IMR-90 (cell line): Measurements from ENCODE around the gene OR2T1. TPM values are rescaled to one million over a fixed set of nuclear protein-coding genes. Genes with fewer than 3 reads are reported as not detected.

Experiments used
- ATAC-seq: fragments of 200-7000 bp; cut with Tn5 transposase; 2 replicates; pipeline ENCODE4 v1.9.1; 2020; ENCODE audit warnings: low read depth, mild to moderate bottlenecking, moderate library complexity
- BruUV-seq: library from RNA; stranded (reverse); fragments of 400-500 nt; replicated peaks from 2 replicates; lab custom pipeline; 2021; lab: Mats Ljungman, UMichigan
- CTCF ChIA-PET: fragments of 300-600 bp; formaldehyde crosslinking; extraction: SDS; loops from one replicate; lab custom pipeline; 2021; ENCODE audit warnings: antibody characterized with exemption; lab: Yijun Ruan, JAX
- POLR2A ChIA-PET: fragments of 300-600 bp; sonication (Branson Sonifier 250); formaldehyde crosslinking; loops from one replicate; lab custom pipeline; 2022; ENCODE audit warnings: antibody characterized with exemption; ENCODE audit not compliant: unreplicated experiment; lab: Charles Lee
- DNase-seq: peaks from one replicate; pipeline ENCODE4 v3.0.0; 2013
- H2AFZ ChIP-seq: replicated peaks from 2 replicates; pipeline ENCODE3; 2013; ENCODE audit warnings: low read length, mild to moderate bottlenecking; ENCODE audit not compliant: poor library complexity
- H2AK5ac ChIP-seq: 2 replicates; pipeline ENCODE4 v1.6.1; 2013; ENCODE audit warnings: low read depth, low read length, inconsistent platforms
- H2AK9ac ChIP-seq: replicated peaks from 2 replicates; pipeline ENCODE3; 2013; ENCODE audit warnings: mild to moderate bottlenecking, low read depth, low read length, moderate library complexity; ENCODE audit not compliant: poor library complexity
- H2BK120ac ChIP-seq: 2 replicates; pipeline ENCODE4 v1.6.1; 2013; ENCODE audit warnings: low read depth, low read length, inconsistent platforms
- H2BK15ac ChIP-seq: 3 replicates; pipeline ENCODE4 v1.6.1; 2013; ENCODE audit warnings: low read depth, low read length, inconsistent platforms
- H2BK20ac ChIP-seq: 2 replicates; pipeline ENCODE4 v1.6.1; 2013; ENCODE audit warnings: low read depth, mild to moderate bottlenecking, inconsistent platforms, low read length, moderate library complexity
- H2BK5ac ChIP-seq: 2 replicates; pipeline ENCODE4 v1.6.1; 2013; ENCODE audit warnings: mild to moderate bottlenecking, low read depth, low read length, inconsistent platforms; ENCODE audit not compliant: poor library complexity, severe bottlenecking
- H3K14ac ChIP-seq: replicated peaks from 2 replicates; pipeline ENCODE4 v1.6.1; 2013; ENCODE audit warnings: low read depth, low read length, inconsistent platforms
- H3K18ac ChIP-seq: 2 replicates; pipeline ENCODE4 v1.6.1; 2013; ENCODE audit warnings: low read depth, low read length, control low read depth
- H3K23ac ChIP-seq: 2 replicates; pipeline ENCODE4 v1.6.1; 2013; ENCODE audit warnings: low read depth, low read length, inconsistent platforms
- H3K27ac ChIP-seq: 2 replicates; pipeline ENCODE4 v1.5.1; 2013; ENCODE audit warnings: mild to moderate bottlenecking, control low read depth, low read length; ENCODE audit not compliant: insufficient read depth
- H3K27me3 ChIP-seq: 2 replicates; pipeline ENCODE4 v1.6.1; 2013; ENCODE audit warnings: low read length; ENCODE audit not compliant: control insufficient read depth, insufficient read depth
- H3K36me3 ChIP-seq: 2 replicates; pipeline ENCODE4 v1.6.1; 2013; ENCODE audit warnings: low read length, mixed read lengths; ENCODE audit not compliant: control insufficient read depth, insufficient read depth
- H3K4ac ChIP-seq: 2 replicates; pipeline ENCODE4 v1.6.1; 2013; ENCODE audit warnings: low read depth, low read length, inconsistent platforms
- H3K4me1 ChIP-seq: 2 replicates; pipeline ENCODE4 v1.6.1; 2013; ENCODE audit warnings: low read length, mixed read lengths; ENCODE audit not compliant: control insufficient read depth, insufficient read depth
- H3K4me2 ChIP-seq: 2 replicates; pipeline ENCODE4 v1.6.1; 2013; ENCODE audit warnings: low read depth, mild to moderate bottlenecking, control low read depth, low read length, moderate library complexity
- H3K4me3 ChIP-seq: 2 replicates; pipeline ENCODE4 v1.5.1; 2013; ENCODE audit warnings: low read depth, mild to moderate bottlenecking, control low read depth, low read length, moderate library complexity; ENCODE audit not compliant: insufficient read depth
- H3K56ac ChIP-seq: 2 replicates; pipeline ENCODE4 v1.6.1; 2013; ENCODE audit warnings: low read length, inconsistent platforms; ENCODE audit not compliant: insufficient read depth; ENCODE audit errors: extremely low read depth
- H3K79me1 ChIP-seq, 2 experiments: 2 replicates each; pipeline ENCODE4 v1.6.1; 2013; ENCODE audit warnings: low read length in 2 of 2, inconsistent platforms in 1 of 2, low read depth in 1 of 2
- H3K9ac ChIP-seq: 2 replicates; pipeline ENCODE4 v1.6.1; 2013; ENCODE audit warnings: low read depth, low read length, control low read depth
- H3K9me1 ChIP-seq: 2 replicates; pipeline ENCODE4 v1.6.1; 2013; ENCODE audit warnings: low read length, inconsistent platforms; ENCODE audit not compliant: insufficient read depth
- H3K9me3 ChIP-seq: 2 replicates; pipeline ENCODE4 v1.6.1; 2013; ENCODE audit warnings: low read length; ENCODE audit not compliant: control insufficient read depth, insufficient read depth
- H4K20me1 ChIP-seq: 2 replicates; pipeline ENCODE4 v1.6.1; 2013; ENCODE audit warnings: low read length, inconsistent platforms; ENCODE audit not compliant: insufficient read depth
- H4K5ac ChIP-seq: 2 replicates; pipeline ENCODE4 v1.6.1; 2013; ENCODE audit warnings: mild to moderate bottlenecking, low read depth, low read length, control low read depth
- H4K8ac ChIP-seq, 2 experiments: 2 replicates each; pipeline ENCODE4 v1.6.1; 2013; ENCODE audit warnings: low read depth in 2 of 2, low read length in 2 of 2, control low read depth in 1 of 2, inconsistent platforms in 1 of 2
- H4K91ac ChIP-seq: 2 replicates; pipeline ENCODE4 v1.6.1; 2013; ENCODE audit warnings: low read depth, low read length, inconsistent platforms; ENCODE audit not compliant: insufficient read depth
- MAZ ChIP-seq: IDR thresholded peaks from 2 replicates; pipeline ENCODE4 v1.6.1; 2012; ENCODE audit warnings: low read depth, mild to moderate bottlenecking, low read length, improper control_type of control experiment, moderate library complexity, borderline replicate concordance
- NFE2L2 ChIP-seq: fragments of 150-350 bp; IDR thresholded peaks from 2 replicates; pipeline ENCODE4 v1.6.1; 2016; ENCODE audit warnings: low read depth, mild to moderate bottlenecking, low read length
- RFX5 ChIP-seq: IDR thresholded peaks from 2 replicates; pipeline ENCODE4 v1.8.0; 2012; ENCODE audit warnings: low read depth, mild to moderate bottlenecking, low read length, moderate library complexity
- dilution Hi-C: fragments of 300-500 bp; cut with HindIII; formaldehyde crosslinking; loops from one replicate; pipeline ENCODE4 v1.14.3; 2018; ENCODE audit warnings: low sequenced_read_pairs; ENCODE audit not compliant: unreplicated experiment
- in situ Hi-C: fragments of 300-500 bp; cut with MboI; formaldehyde crosslinking; loops from 3 replicates; pipeline ENCODE4 v1.14.3; 2019; ENCODE audit warnings: low sequenced_read_pairs, inconsistent platforms, mixed read lengths
- intact Hi-C: fragments of 100-400 bp; cut with micrococcal nuclease; formaldehyde crosslinking; loops from 2 replicates; pipeline ENCODE4 v1.10.0; 2022
- polyA plus RNA-seq, 3 experiments: library from polyadenylated mRNA; depleted of rRNA; stranded (reverse); fragments of >200 nt; gene quantifications; 2 replicates each; pipeline ENCODE4 v1.2.3, GENCODE V29; 2012; ENCODE audit warnings: low replicate concordance in 1 of 3
- total RNA-seq: library from RNA; depleted of rRNA; stranded (reverse); fragments of >200 nt; gene quantifications from 2 replicates; pipeline ENCODE4 v1.2.3, GENCODE V29; 2012
- TF ChIP-seq, protein P1 (sequence below): conservative IDR thresholded peaks from 2 replicates; pipeline ENCODE4 v1.5.1; 2012; ENCODE audit warnings: mild to moderate bottlenecking, low read depth, low read length, improper control_type of control experiment

The OR2T1 gene
- total and polyA plus RNA-seq, 2 of the 4 experiments (the other 2 are of a cell fraction): not detected

DNA sequence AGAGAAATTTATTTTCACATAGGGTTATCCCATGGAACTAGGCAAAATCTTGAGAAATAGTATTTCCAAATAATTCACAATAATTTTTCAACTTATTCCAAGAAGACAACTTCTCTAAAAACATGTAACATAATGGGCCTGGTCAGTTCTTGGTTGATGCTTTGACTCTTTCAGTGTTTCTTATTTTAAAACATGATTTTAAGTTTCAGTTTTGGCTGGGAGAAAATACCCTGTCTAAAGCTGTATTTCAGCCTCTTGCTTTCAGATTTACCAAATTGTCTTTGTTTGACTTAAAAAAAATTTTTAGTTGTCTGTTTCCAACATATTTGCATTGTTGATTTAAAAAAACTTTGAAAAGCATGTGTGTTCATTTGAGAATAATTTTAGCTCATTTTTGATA lies 36.2 kb upstream of the OR2T1 start:
- Histone ChIP-seq H2BK120ac (no peak overlapping the region), H3K18ac (no peak overlapping the region), H3K4me1 (no peaks in the 10 kb centered on the region), H2AK9ac (no peak overlapping the region), H2BK15ac (no peak overlapping the region), H4K8ac (no peak overlapping the region), H3K27ac (no peak overlapping the region), H3K56ac (no peak overlapping the region), H3K4me2 (no peak overlapping the region), H3K36me3 (no peaks in the 10 kb centered on the region), H4K91ac (no peak overlapping the region), H3K9me1 (no peaks in the 10 kb centered on the region), H3K9ac (no peak overlapping the region), H3K14ac (no peak overlapping the region), H3K9me3 (peaks cover 7% of the 10 kb centered on the region; the same call in 1 of the 2 replicates), H4K20me1 (no peaks in the 10 kb centered on the region), H3K4me3 (no peak overlapping the region), H4K5ac (no peak overlapping the region), H3K23ac (no peak overlapping the region), H3K79me1 (no peaks in the 10 kb centered on the region), H3K4ac (no peak overlapping the region), H2AFZ (no peak overlapping the region), H3K27me3 (no peaks in the 10 kb centered on the region), H2BK20ac (no peak overlapping the region), H2BK5ac (no peak overlapping the region), H2AK5ac (no peak overlapping the region)
- intact Hi-C loops (no loop called here), dilution Hi-C loops (no loop called here), in situ Hi-C loops (no loop called here)
- TF ChIP-seq, protein P1, sequence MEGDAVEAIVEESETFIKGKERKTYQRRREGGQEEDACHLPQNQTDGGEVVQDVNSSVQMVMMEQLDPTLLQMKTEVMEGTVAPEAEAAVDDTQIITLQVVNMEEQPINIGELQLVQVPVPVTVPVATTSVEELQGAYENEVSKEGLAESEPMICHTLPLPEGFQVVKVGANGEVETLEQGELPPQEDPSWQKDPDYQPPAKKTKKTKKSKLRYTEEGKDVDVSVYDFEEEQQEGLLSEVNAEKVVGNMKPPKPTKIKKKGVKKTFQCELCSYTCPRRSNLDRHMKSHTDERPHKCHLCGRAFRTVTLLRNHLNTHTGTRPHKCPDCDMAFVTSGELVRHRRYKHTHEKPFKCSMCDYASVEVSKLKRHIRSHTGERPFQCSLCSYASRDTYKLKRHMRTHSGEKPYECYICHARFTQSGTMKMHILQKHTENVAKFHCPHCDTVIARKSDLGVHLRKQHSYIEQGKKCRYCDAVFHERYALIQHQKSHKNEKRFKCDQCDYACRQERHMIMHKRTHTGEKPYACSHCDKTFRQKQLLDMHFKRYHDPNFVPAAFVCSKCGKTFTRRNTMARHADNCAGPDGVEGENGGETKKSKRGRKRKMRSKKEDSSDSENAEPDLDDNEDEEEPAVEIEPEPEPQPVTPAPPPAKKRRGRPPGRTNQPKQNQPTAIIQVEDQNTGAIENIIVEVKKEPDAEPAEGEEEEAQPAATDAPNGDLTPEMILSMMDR: no peak
- TF ChIP-seq RFX5: no peak
- TF ChIP-seq MAZ: no peak
- no peak for TF ChIP-seq NFE2L2
- no peak for ATAC-seq
- DNase-seq: no peak
- CTCF ChIA-PET: no interaction called here
- BruUV-seq: no TSS peak
- POLR2A ChIA-PET: no interaction called here
